SH-SY5Y (cell line): ENCODE measurements around the gene DPM2.

Experiments used
- GATA2 ChIP-seq: IDR thresholded peaks from 2 replicates; pipeline ENCODE4 v1.6.1; 2011; ENCODE audit warnings: mild to moderate bottlenecking, low read depth, low read length
- GATA3 ChIP-seq: IDR thresholded peaks from 2 replicates; pipeline ENCODE4 v1.6.1; 2011; ENCODE audit warnings: low read depth, mild to moderate bottlenecking, low read length, moderate library complexity

DNA sequence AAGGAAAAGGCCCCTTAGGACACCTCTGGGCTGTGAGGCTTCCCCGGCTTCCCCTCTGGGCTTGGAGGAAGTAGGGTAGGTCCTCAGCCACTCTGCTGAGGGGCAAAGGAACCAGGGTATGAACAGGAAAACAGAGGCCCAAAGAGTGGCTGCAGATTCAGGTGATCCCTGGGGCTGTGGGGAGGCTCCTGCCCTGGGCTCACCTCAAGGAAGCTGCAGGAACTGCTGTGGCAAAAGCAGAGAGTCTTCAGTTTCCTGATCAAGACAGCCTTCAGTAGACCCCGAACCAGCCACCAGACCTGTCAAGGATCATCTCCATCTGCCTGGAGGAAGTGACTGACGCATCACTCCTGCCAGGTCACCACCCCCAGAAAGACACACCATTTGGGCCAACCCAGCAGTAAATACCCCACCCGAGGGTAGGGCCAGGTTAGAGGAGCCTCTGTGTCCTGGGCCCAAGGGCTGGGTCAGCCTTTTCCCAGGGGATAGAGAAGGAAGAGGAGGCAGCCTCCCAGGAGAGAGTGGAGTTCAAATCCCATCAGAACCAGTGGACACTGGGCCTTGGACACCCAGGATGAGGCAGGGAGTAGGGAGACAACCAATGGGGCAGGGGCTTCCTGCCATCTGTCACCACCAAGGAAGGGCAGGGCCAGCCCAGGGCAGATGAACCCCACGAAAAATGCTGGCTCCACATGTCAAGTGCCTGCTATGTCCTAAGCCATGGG lies 32.5 kb downstream of the DPM2 start:
- TF ChIP-seq GATA2 (no peak), GATA3 (no peak)
